Muscle layer of duodenum (tissue), 2 donors: ENCODE measurements around the gene KRTAP10-8.
"Not testable (repeated sequence)": the region's sequence is repeated elsewhere in the genome, so short reads cannot be mapped to it uniquely, and the experiment has no call there.

ENCODE experiments used
- H3K27ac ChIP-seq: one replicate; pipeline ENCODE4 v1.7.0; 2013; ENCODE audit warnings: mild to moderate bottlenecking, low read length
- H3K27me3 ChIP-seq: one replicate; pipeline ENCODE4 v1.7.0; 2013; ENCODE audit warnings: low read depth, mild to moderate bottlenecking, control low read depth, low read length
- H3K36me3 ChIP-seq, 2 donors: one replicate each; pipeline ENCODE4 v1.7.0; 2013; ENCODE audit warnings: low read length in 2 of 2, control low read depth in 1 of 2, mild to moderate bottlenecking in 1 of 2; ENCODE audit not compliant: insufficient read depth in 2 of 2, control insufficient read depth in 1 of 2
- H3K4me1 ChIP-seq, 2 donors: one replicate each; pipeline ENCODE4 v1.7.0; 2013; ENCODE audit warnings: low read length in 2 of 2, mild to moderate bottlenecking in 2 of 2, control low read depth in 1 of 2, moderate library complexity in 1 of 2; ENCODE audit not compliant: insufficient read depth in 2 of 2, control insufficient read depth in 1 of 2
- H3K4me3 ChIP-seq, 2 donors: one replicate each; pipeline ENCODE4 v1.7.0; 2013; ENCODE audit warnings: low read length in 2 of 2, low read depth in 1 of 2, mild to moderate bottlenecking in 1 of 2
- H3K9me3 ChIP-seq, 2 donors: one replicate each; pipeline ENCODE4 v1.7.0; 2013; ENCODE audit warnings: low read length in 2 of 2, control low read depth in 1 of 2, mild to moderate bottlenecking in 1 of 2; ENCODE audit not compliant: control insufficient read depth in 1 of 2
- donor health status: healthy.

Gene KRTAP10-8

GRCh38 chr21:44592446-44593311, 19.2 kb upstream of the KRTAP10-8 start, which contains the start of gene KRTAP10-6:
TSS of gene KRTAP10-6 (minus strand) at chr21:44592505. CDS start at chr21:44592484, 21 bp downstream.
- Histone ChIP-seq H3K4me1 (no peaks in the 10 kb centered on the region), H3K36me3 (no peaks in the 10 kb centered on the region), H3K4me3 (no peak within 1 kb of the TSS), H3K27me3 (no peaks in the 10 kb centered on the region), H3K27ac (no peak within 1 kb of the TSS), H3K9me3 (no peaks in the 10 kb centered on the region)

GRCh38 chr21:44593598-44594405, 18.1 kb upstream of the KRTAP10-8 start:
- Histone ChIP-seq H3K4me1 (no peaks in the 10 kb centered on the region), H3K27me3 (no peaks in the 10 kb centered on the region), H3K4me3 (no peak overlapping the region), H3K9me3 (no peaks in the 10 kb centered on the region), H3K27ac (no peak overlapping the region), H3K36me3 (no peaks in the 10 kb centered on the region)

GRCh38 chr21:44594406-44594916, 17.4 kb upstream of the KRTAP10-8 start:
- Histone ChIP-seq H3K27ac (no peak overlapping the region), H3K27me3 (no peaks in the 10 kb centered on the region), H3K36me3 (no peaks in the 10 kb centered on the region), H3K9me3 (peaks cover 0 to 2% of the 10 kb centered on the region in 2 donors), H3K4me1 (no peaks in the 10 kb centered on the region), H3K4me3 (no peak overlapping the region)

- H3K4me3 ChIP-seq, result no peak overlapping the region
- no peaks in the 10 kb centered on the region for H3K4me1 ChIP-seq
- H3K27ac ChIP-seq, result no peak overlapping the region
- H3K27me3 ChIP-seq, result no peaks in the 10 kb centered on the region
- no peaks in the 10 kb centered on the region for H3K36me3 ChIP-seq
- H3K9me3 ChIP-seq, result peaks cover 0 to 2% of the 10 kb centered on the region in 2 donors
Observed at GRCh38 chr21:44595524-44595923, 16.4 kb upstream of the KRTAP10-8 start.

GRCh38 chr21:44596068-44596725, 15.7 kb upstream of the KRTAP10-8 start:
- H3K36me3 ChIP-seq, result no peaks in the 10 kb centered on the region
- no peaks in the 10 kb centered on the region for H3K4me1 ChIP-seq
- no peak overlapping the region for H3K27ac ChIP-seq
- H3K27me3 ChIP-seq, result no peaks in the 10 kb centered on the region
- peaks cover 0 to 2% of the 10 kb centered on the region in 2 donors for H3K9me3 ChIP-seq
- H3K4me3 ChIP-seq, result no peak overlapping the region

GRCh38 chr21:44598061-44598460, 13.8 kb upstream of the KRTAP10-8 start:
- Histone ChIP-seq H3K4me1 (no peaks in the 10 kb centered on the region), H3K36me3 (no peaks in the 10 kb centered on the region), H3K27ac (no peak overlapping the region), H3K9me3 (peaks cover 0 to 2% of the 10 kb centered on the region in 2 donors), H3K27me3 (no peaks in the 10 kb centered on the region), H3K4me3 (no peak overlapping the region)

GRCh38 chr21:44599264-44600029, 12.4 kb upstream of the KRTAP10-8 start:
- Histone ChIP-seq H3K4me3 (no peak overlapping the region), H3K27me3 (no peaks in the 10 kb centered on the region), H3K36me3 (no peaks in the 10 kb centered on the region), H3K9me3 (peaks cover 0 to 7% of the 10 kb centered on the region in 2 donors), H3K4me1 (no peaks in the 10 kb centered on the region), H3K27ac (no peak overlapping the region)

GRCh38 chr21:44600118-44600978, 11.5 kb upstream of the KRTAP10-8 start, which contains the start of gene KRTAP10-7:
TSS of gene KRTAP10-7 (plus strand) at chr21:44600597. CDS start at chr21:44600622, 25 bp downstream.
- not testable (repeated sequence) for H3K4me1 ChIP-seq, H3K27ac ChIP-seq, H3K36me3 ChIP-seq, H3K9me3 ChIP-seq, H3K4me3 ChIP-seq, H3K27me3 ChIP-seq

- H3K36me3 ChIP-seq, H3K27ac ChIP-seq, H3K9me3 ChIP-seq, H3K4me1 ChIP-seq, H3K4me3 ChIP-seq, H3K27me3 ChIP-seq: not testable (repeated sequence)
Observed at GRCh38 chr21:44601091-44601490, 10.8 kb upstream of the KRTAP10-8 start.
